Endothelial cell of umbilical vein (primary cell): ENCODE results near the gene CCR2. TPM values are rescaled to one million over a fixed set of nuclear protein-coding genes. Genes with fewer than 3 reads are reported as not detected.
A peak's percentile ranks its signal among the peaks of the same experiment; 100 is the strongest.

Experiments
- BruUV-seq: library from RNA; stranded (reverse); fragments of 400-500 nt; replicated peaks from 2 replicates; lab custom pipeline; 2021; lab: Mats Ljungman, UMichigan
- CTCF ChIA-PET: fragments of 300-600, 350-600 bp; sonication (Branson Sonifier 250); formaldehyde crosslinking; loops from one replicate; lab custom pipeline; 2021; ENCODE audit warnings: antibody characterized with exemption, inconsistent platforms; lab: Charles Lee
- POLR2A ChIA-PET: fragments of 300-600, 350-600 bp; sonication (Branson Sonifier 250); formaldehyde crosslinking; loops from one replicate; lab custom pipeline; 2021; ENCODE audit warnings: antibody characterized with exemption, inconsistent platforms; lab: Charles Lee
- DNase-seq: peaks from one replicate; pipeline ENCODE4 v3.0.0-alpha.2; 2011; ENCODE audit warnings: low read depth, low spot score
- FAIRE-seq: peaks from 2 replicates; lab custom pipeline; 2011; peaks lifted over from hg19 to GRCh38; lab: Jason Lieb, UNC
- H2AFZ ChIP-seq: 2 replicates; pipeline ENCODE4 v1.6.0; 2012; ENCODE audit warnings: low read depth, low read length, control low read depth, inconsistent platforms
- H3K27ac ChIP-seq: 2 replicates; pipeline ENCODE4 v1.5.1; 2011; ENCODE audit warnings: low read depth, mild to moderate bottlenecking, control low read depth, low read length, moderate library complexity; ENCODE audit not compliant: insufficient read depth
- H3K27me3 ChIP-seq, 2 experiments: 2 replicates each; pipeline versions ENCODE4 v1.6.0 to v1.6.1; 2011; ENCODE audit warnings: low read length in 2 of 2, mixed read lengths in 1 of 2; ENCODE audit not compliant: control insufficient read depth in 2 of 2, insufficient read depth in 2 of 2
- H3K36me3 ChIP-seq, 2 experiments: 2 replicates in 1 of 2; 3 replicates in 1 of 2; pipeline ENCODE4 v1.5.1; 2011; ENCODE audit warnings: low read length in 2 of 2, mild to moderate bottlenecking in 1 of 2, moderate library complexity in 1 of 2; ENCODE audit not compliant: control insufficient read depth in 2 of 2, insufficient read depth in 2 of 2; ENCODE audit errors: extremely low read depth in 1 of 2
- H3K4me1 ChIP-seq: 3 replicates; pipeline ENCODE4 v1.5.1; 2011; ENCODE audit warnings: mild to moderate bottlenecking, low read length; ENCODE audit not compliant: control insufficient read depth, insufficient read depth; ENCODE audit errors: extremely low read depth
- H3K4me2 ChIP-seq: 2 replicates; pipeline ENCODE4 v1.6.1; 2011; ENCODE audit warnings: low read length, control low read depth, mixed read lengths; ENCODE audit not compliant: insufficient read depth
- H3K4me3 ChIP-seq, 3 experiments: fragments of 200-600 bp in 1 of 3; sonication (generic), shearing (Covaris generic) in 1 of 3; replicated peaks in 1 of 3; 2 replicates each; pipeline ENCODE4 v1.5.1; 2011 to 2016; ENCODE audit warnings: control low read depth in 3 of 3, low read length in 3 of 3, mild to moderate bottlenecking in 2 of 3, inconsistent platforms in 1 of 3, low read depth in 1 of 3, moderate library complexity in 1 of 3; ENCODE audit not compliant: insufficient read depth in 1 of 3
- H3K79me2 ChIP-seq: 2 replicates; pipeline ENCODE4 v1.6.0; 2012; ENCODE audit warnings: low read length, inconsistent platforms; ENCODE audit not compliant: control insufficient read depth, insufficient read depth
- H3K9ac ChIP-seq: replicated peaks from 2 replicates; pipeline ENCODE3; 2011; ENCODE audit warnings: low read length, control low read depth; ENCODE audit not compliant: insufficient read depth; ENCODE audit errors: extremely low read depth
- H3K9me1 ChIP-seq: replicated peaks from 3 replicates; pipeline ENCODE4 v1.6.0; 2011; ENCODE audit warnings: mild to moderate bottlenecking, low read length; ENCODE audit not compliant: control insufficient read depth, insufficient read depth; ENCODE audit errors: extremely low read depth
- H3K9me3 ChIP-seq: replicated peaks from 2 replicates; pipeline ENCODE4 v1.5.1; 2012; ENCODE audit warnings: low read length, inconsistent platforms; ENCODE audit not compliant: control insufficient read depth, insufficient read depth
- H4K20me1 ChIP-seq: replicated peaks from 2 replicates; pipeline ENCODE3; 2011; ENCODE audit warnings: mild to moderate bottlenecking, low read length; ENCODE audit not compliant: control insufficient read depth, insufficient read depth; ENCODE audit errors: extremely low read depth
- CTCF ChIP-seq, 2 donors: IDR thresholded peaks; 1 replicate in 1 of 2; 2 replicates in 1 of 2; pipeline ENCODE4 v1.5.1; 2011; ENCODE audit warnings: low read length in 2 of 2, mild to moderate bottlenecking in 2 of 2, moderate library complexity in 2 of 2, control low read depth in 1 of 2, inconsistent platforms in 1 of 2, low read depth in 1 of 2; ENCODE audit not compliant: insufficient read depth in 1 of 2; ENCODE audit errors: extremely low read depth in 1 of 2
- EZH2 ChIP-seq: IDR thresholded peaks from 2 replicates; pipeline ENCODE4 v1.6.1; 2012; ENCODE audit warnings: borderline replicate concordance, low read depth, mild to moderate bottlenecking, moderate library complexity, low read length, inconsistent platforms; ENCODE audit not compliant: severe bottlenecking
- FOS ChIP-seq: IDR thresholded peaks from 2 replicates; pipeline ENCODE4 v1.6.1; 2011; ENCODE audit warnings: mild to moderate bottlenecking, low read length, moderate library complexity, borderline replicate concordance; ENCODE audit not compliant: insufficient read depth
- GATA2 ChIP-seq: IDR thresholded peaks from 2 replicates; pipeline ENCODE4 v1.7.0; 2011; ENCODE audit warnings: low read depth, mild to moderate bottlenecking, moderate library complexity, mixed read lengths, low read length; ENCODE audit not compliant: insufficient read length, insufficient read depth
- JUN ChIP-seq: IDR thresholded peaks from 2 replicates; pipeline ENCODE4 v1.6.1; 2011; ENCODE audit warnings: borderline replicate concordance, low read depth; ENCODE audit not compliant: insufficient read length, insufficient read depth
- MYC ChIP-seq: IDR thresholded peaks from one replicate; pipeline ENCODE4 v1.6.1; 2011; ENCODE audit warnings: mild to moderate bottlenecking, low read depth, low read length
- POLR2A ChIP-seq: IDR thresholded peaks from 2 replicates; pipeline ENCODE4 v1.6.1; 2012; ENCODE audit warnings: low read depth, mild to moderate bottlenecking, control low read depth, low read length
- POLR2AphosphoS5 ChIP-seq: IDR thresholded peaks from 2 replicates; pipeline ENCODE4 v1.6.1; 2012; ENCODE audit warnings: low read depth, mild to moderate bottlenecking, control low read depth, low read length, moderate library complexity; ENCODE audit not compliant: insufficient read depth
- dilution Hi-C: fragments of 300-500 bp; cut with MboI; formaldehyde crosslinking; loops from one replicate; pipeline ENCODE4 v1.15.0; 2019; ENCODE audit warnings: low sequenced_read_pairs; ENCODE audit not compliant: extremely low pct_ligation_motif_present
- intact Hi-C: fragments of 100-400 bp; cut with micrococcal nuclease; formaldehyde crosslinking; loops from one replicate; pipeline ENCODE4 v1.10.0; 2022
- polyA plus RNA-seq, 4 experiments: library from polyadenylated mRNA; depleted of rRNA in 3 of 4; stranded (reverse) in 3 of 4; unstranded in 1 of 4; fragments of >200 nt; gene quantifications; 2 replicates each; pipeline versions ENCODE4 v1.2.1 to v1.2.3, GENCODE V29; 2011 to 2012; ENCODE audit warnings: missing spikeins in 1 of 4
- total RNA-seq: library from RNA; stranded (reverse); gene quantifications from 2 replicates; pipeline ENCODE4 v1.2.3, GENCODE V29; 2021
- TF ChIP-seq, protein P1 (sequence below): IDR thresholded peaks from 2 replicates; pipeline ENCODE4 v1.6.1; 2011; ENCODE audit not compliant: insufficient read depth, insufficient read length

The CCR2 gene
- total and polyA plus RNA-seq, 2 donors (not counting 3 experiments of a cell fraction or from before 2014, with no cell fraction given), result not detected

DNA sequence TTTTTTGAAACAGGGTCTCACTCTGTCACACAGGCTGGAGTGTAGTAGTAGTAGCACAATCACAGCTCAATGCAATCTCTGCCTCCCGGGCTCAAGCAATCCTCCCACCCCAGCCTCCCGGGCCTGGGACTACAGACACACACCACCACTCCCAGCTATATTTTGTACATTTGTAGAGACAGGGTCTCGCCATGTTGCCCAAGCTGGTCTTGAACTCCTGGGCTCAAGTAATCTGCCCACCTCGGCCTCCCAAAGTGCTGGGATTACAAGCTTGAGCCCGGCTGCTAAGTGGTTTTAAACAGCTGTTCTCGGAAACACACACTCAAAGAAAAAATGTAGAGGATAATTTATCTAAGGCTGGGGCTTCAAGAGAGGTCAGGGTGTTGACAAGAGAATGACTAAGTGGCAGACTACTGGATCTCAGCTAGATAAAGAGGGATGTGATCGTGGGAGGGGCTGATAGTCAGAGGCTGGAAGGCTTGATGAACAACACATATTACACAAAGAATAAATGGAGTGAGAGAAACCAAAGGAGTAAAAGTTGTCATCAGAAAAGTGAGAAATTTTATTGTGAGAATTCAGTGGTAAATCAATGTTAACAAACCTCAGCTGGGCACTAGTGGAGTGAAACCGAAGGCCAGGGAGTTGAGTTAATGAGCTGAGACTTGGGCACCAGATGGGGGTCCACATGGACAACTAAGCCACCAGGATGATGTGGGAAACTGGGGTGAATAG lies 46.3 kb downstream of the CCR2 start:
- Histone ChIP-seq H3K9me1 (no peaks in the 10 kb centered on the region), H3K9me3 (no peaks in the 10 kb centered on the region), H3K36me3 (no peaks in the 10 kb centered on the region), H3K27me3 (no peaks in the 10 kb centered on the region), H3K9ac (no peak overlapping the region), H2AFZ (no peak overlapping the region), H4K20me1 (no peaks in the 10 kb centered on the region), H3K4me1 (peaks cover 15% of the 10 kb centered on the region), H3K27ac (no peak overlapping the region), H3K79me2 (no peaks in the 10 kb centered on the region), H3K4me3 (no peak overlapping the region), H3K4me2 (no peak overlapping the region)
- dilution Hi-C loops (no loop called here), intact Hi-C loops (no loop called here)
- DNase-seq, result peak; percentile 19
- FAIRE-seq, result no peak
- TF ChIP-seq JUN (no peak), POLR2AphosphoS5 (no peak), POLR2A (no peak), EZH2 (no peak), CTCF (IDR thresholded peaks at IDR 0.05; ENCODE audit: extremely low read depth in 1 of 2, insufficient read depth in 1 of 2, low read depth in 1 of 2, low read length in 2 of 2) (no peak), GATA2 (no peak), FOS (no peak), MYC (no peak)
- TF ChIP-seq, protein P1, sequence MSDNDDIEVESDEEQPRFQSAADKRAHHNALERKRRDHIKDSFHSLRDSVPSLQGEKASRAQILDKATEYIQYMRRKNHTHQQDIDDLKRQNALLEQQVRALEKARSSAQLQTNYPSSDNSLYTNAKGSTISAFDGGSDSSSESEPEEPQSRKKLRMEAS, result no peak
- CTCF ChIA-PET, result interaction anchor here (1.2 to 3.8 kb wide), 5 partner anchors 11 to 124 kb away, joined by 3 to 13 read pairs (median 4); no protein-coding TSS in a partner anchor
- BruUV-seq, result no TSS peak
- POLR2A ChIA-PET, result no interaction called here
